HG02884 (cell line): Measurements from ENCODE around the gene CDYL2.
"Not testable (repeated sequence)": the region's sequence is repeated elsewhere in the genome, so short reads cannot be mapped to it uniquely, and the experiment has no call there.

ENCODE experiments used
- ATAC-seq: cut with Tn5 transposase; IDR thresholded peaks from one replicate; pipeline ENCODE4 v1.9.1; 2021; ENCODE audit warnings: mild to moderate bottlenecking, moderate library complexity; ENCODE audit not compliant: unreplicated experiment

The CDYL2 gene

DNA sequence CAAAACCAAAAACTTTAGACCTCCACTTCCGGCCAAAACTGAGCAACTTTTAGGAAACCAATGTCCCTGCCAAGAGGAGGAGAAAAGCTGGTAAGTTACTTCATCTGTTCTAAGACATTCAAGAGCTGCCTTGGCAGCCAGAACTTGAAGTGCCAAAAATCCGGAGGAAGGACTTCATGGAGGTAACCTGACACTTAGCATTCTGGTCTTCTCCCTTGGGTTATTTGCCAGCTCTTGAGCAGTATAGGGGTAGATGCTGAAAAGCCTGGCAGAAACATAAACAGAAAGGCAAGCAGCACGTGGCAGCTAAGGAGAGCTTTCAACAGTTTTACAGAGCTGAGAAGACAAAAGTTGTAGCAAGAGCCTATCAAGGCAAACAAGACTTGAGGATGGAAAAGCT, 53.2 kb downstream of the CDYL2 start:
- no peak for ATAC-seq

- ATAC-seq, result no peak
These were observed 58.2 kb downstream of the CDYL2 start for GRCh38 chr16:80746231-80746630.

DNA sequence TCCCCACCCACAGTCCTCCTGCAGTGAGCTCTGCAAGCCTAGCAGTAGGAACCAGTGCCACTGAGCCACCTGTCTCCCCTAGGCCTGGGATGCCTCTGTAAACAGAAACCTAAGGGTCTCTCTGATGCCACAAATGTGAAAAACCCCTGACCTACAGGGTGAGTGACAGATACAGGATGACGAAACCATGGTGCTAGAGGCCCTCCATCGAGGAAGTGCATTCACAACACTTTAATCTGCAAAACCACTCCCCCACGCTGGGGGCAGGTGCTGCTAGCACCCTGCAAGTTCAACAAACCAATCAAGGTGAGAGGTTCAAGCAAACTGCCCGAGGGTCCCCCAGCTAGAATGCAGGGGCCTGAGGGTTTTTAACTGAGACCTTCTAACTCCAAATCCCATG, 59.5 kb downstream of the CDYL2 start:
- no peak for ATAC-seq

DNA sequence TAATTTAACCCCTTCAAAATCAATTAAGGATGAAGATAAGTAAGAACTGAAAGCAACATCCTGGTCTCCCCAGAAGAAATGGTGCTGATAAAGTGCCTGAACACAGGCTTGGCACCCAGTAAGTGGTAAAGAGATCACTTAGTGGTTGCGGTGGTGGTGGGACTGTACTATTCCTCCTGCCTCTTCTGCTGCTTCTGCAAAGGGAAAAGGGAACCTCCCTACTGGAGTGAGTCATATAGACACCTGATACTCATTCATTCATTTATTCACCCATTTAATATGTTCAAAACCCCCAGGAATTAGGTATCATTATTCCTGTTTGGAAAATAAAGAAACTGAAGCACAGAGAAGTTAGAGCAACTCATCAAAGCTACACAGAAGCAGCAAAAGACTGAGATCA, 60.6 kb downstream of the CDYL2 start:
- ATAC-seq, result no peak

DNA sequence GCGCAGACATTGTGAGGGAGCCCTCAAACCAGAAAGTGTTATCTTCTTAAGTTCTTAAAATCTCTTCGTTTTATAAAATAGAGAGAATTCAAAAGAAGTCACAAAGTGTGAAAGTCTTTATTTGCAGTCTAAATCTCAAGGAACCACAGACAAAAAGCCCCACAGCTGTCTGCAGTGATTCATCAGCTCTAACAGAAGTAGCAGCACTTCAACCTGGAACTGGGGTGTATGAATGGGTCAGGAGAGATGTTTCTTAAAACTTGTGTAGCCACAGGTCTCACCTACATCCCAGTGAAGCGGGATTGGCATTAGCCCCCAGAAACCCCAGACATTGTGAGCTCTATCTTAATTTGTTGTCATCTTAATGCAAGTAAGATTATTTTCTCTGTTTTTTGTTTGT, 61.1 kb downstream of the CDYL2 start:
- no peak for ATAC-seq

DNA sequence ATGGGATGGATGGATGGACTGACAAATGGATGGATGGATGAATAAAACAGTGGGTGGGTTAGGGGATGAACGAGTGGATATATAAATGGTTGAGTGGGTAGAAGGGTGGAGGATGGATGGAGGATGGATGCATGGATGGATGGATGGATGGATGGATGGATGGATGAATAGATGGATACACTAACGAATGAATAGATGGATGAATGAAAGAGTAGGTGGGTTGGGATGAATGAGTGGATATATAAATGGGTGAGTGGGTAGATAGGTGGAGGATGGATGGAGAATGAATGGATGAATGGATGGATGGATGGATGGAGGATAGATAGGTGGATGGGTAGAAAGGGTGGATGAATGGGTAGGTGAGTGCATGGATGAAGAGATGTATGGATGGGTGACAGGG, 62.1 kb downstream of the CDYL2 start:
- no peak for ATAC-seq

DNA sequence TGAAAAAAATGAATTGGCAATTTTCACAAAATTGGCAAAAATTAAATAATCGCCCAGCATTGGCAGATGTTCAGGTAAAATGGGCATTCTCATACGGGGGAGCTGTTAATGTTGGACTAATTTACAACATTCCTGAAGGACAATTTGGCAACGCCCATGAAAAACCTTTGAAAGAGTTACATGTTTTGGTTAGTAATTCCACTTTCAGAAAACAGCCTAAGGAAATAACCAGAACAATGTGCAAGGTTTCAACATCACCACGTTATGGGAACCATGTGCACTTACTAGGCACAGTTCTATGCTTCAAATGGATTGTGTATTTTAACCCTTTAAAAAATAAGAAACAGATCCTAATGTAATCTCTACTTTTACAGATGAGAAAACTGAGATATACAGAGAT, 62.7 kb downstream of the CDYL2 start:
- no peak for ATAC-seq

- no peak for ATAC-seq
These were observed 64.9 kb downstream of the CDYL2 start for GRCh38 chr16:80739523-80739922.

DNA sequence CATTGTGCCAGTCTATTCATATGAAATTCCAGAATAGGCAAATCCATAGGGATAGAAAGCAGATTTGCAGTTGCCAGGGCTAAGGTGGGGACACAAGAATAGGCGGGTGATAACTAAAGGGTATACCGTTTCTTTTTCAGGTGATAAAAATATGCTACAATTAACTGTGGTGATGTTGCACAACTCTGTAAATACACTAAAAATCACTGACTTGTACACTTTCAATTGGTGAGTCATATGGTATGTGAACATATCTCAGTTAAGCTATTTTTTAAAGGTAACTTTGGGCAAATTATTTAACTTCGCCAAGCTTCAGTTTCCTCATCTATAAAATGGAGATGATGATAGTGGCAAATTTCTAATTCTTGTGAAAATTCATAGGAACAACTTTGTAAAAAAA, 65.9 kb downstream of the CDYL2 start:
- ATAC-seq, result no peak

GRCh38 chr16:80735846-80736245, 68.6 kb downstream of the CDYL2 start:
- ATAC-seq, result no peak

- ATAC-seq, result no peak
These were observed 71.0 kb downstream of the CDYL2 start for GRCh38 chr16:80733407-80733806.

DNA sequence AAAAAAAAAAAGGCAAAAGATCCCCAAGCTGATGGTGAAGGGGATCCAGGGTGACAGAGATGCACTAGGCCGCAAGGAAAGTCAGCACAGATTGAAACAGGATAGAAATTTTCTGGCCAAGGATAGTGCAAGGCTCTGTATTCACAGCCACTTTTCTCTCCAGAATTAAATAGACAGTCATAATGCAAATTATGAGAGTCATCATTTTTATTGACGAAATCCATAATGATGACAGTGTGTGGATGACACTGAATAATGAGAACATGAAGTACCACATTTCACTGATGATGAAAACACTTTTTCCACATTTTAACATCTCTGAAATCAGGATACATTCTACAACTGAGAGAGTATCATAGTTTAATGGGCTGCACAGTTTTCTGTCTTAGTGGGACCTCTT, 72.5 kb downstream of the CDYL2 start:
- ATAC-seq, result no peak

DNA sequence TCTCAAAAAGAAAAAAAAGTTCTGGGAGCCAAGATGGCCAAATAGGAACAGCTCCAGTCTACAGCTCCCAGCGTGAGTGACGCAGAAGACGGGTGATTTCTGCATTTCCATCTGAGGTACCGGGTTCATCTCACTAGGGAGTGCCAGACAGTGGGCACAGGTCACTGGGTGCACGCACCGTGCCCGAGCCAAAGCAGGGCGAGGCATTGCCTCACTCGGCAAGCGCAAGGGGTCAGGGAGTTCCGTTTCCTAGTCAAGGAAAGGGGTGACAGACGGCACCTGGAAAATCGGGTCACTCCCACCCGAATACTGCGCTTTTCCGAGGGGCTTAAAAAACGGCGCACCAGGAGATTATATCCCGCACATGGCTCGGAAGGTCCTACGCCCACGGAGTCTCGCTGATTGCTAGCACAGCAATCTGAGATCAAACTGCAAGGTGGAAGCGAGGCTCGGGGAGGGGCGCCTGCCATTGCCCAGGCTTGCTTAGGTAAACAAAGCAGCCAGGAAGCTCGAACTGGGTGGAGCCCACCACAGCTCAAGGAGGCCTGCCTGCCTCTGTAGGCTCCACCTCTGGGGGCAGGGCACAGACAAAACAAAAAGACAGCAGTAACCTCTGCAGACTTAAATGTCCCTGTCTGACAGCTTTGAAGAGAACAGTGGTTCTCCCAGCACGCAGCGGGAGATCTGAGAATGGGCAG, 77.2 kb downstream of the CDYL2 start:
- ATAC-seq, result not testable (repeated sequence)

- ATAC-seq, result no peak
These were observed 78.7 kb downstream of the CDYL2 start for GRCh38 chr16:80725566-80726162.

GRCh38 chr16:80723981-80724380, 80.4 kb downstream of the CDYL2 start:
- ATAC-seq, result no peak

GRCh38 chr16:80723091-80723490, 81.3 kb downstream of the CDYL2 start:
- ATAC-seq, result no peak

DNA sequence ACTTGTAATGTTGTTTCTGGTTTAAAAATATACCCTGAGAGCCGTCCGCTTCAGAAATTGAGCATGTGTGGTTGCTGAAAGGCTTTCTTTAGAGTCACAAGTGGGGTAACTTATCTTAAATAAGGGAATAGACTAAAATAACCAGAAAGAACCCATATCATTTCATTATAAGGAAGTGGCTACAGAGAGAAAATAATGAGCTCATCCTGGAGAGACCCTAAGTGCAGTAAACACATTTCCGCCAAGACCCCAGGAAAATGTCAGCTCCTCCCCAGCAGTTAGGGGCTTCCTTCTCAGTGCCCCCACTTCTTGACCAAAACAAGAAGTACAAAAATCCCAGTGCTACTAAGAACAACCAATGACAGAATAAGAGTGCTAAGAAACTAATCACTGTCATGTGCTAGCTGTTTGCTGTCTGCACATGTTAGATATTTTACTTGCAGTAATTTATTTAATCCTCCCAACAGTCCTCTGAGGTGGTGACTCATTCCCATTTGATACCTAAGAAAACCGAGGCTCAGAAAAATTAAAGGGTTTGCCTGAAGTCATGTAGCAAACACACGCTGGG, 83.5 kb downstream of the CDYL2 start:
- ATAC-seq, result no peak

DNA sequence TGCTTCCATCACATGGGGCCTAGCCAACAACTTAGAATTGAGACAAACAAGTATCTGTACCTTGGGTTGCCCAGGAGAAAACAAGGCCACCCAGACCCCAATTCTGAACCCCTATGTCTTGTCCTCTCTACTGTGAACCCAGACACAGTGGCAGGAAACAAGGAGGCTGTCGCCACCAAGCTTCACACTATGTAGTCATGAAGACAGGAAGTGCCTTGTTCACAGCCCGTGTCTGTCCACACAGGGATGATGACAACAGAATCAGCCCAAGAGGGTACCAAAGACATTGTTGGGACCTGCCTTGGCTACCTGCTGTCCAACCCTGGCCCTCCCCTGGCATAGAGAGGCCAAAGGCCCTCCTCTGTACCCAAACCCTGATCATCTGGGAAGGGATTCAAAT, 84.8 kb downstream of the CDYL2 start:
- peak; percentile 53 for ATAC-seq

- no peak for ATAC-seq
These were observed 85.7 kb downstream of the CDYL2 start for GRCh38 chr16:80718480-80719220.

DNA sequence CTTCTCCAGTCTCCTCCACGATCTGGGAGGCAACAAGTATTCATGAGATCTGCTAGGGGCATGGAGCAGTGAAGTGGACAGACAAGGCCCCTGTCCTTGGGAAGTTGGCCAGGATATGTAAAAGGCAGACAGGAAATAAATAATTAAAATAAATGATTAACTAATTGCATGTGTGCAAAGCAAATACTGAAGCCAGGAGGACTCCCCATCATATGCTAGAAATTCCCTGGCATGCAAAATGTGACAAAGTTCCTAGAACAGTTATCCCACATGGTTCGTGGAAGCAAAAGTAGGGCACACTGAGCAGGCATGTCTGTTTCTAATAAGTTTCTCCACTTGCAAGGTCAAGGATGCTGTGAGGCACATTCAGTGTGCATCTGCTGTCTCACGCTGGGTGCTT, 86.8 kb downstream of the CDYL2 start:
- ATAC-seq, result no peak

- ATAC-seq, result no peak
These were observed 87.7 kb downstream of the CDYL2 start for GRCh38 chr16:80716564-80717139.

DNA sequence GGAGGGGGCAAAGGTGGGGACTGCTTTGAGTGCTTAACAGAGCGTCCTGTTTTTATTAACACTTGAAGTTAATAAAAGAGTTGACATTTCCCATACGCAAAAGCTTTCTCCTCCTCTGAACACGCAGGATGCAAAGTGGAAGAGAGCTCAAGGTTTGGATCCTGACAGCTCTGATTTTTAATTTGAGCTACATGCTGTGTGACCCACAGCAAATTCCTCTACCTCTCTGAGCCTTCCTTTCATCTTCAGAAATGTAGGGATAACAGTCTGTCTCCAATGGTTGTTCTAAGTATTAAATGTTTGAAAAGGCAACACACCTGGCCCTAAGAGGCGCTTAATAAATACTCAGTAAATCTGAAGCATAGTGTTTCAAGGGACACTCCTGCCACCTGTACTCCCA, 93.0 kb downstream of the CDYL2 start:
- no peak for ATAC-seq
